ENCODE data around the gene MYOCOS.
"Not testable (repeated sequence)": the region's sequence is repeated elsewhere in the genome, so short reads cannot be mapped to it uniquely, and the experiment has no call there.

Gene MYOCOS

GRCh38 chr1:171627020-171627419 lies 5.0 kb downstream of the MYOCOS start:
- no peak for DNase-seq

- no peak for DNase-seq
Observed at GRCh38 chr1:171628225-171628624, 6.2 kb downstream of the MYOCOS start.

- no peak for DNase-seq
Observed at GRCh38 chr1:171635661-171636060, 13.6 kb downstream of the MYOCOS start.

- DNase-seq, result no peak
Observed at GRCh38 chr1:171636141-171636540, 14.1 kb downstream of the MYOCOS start.

- no peak for DNase-seq
Observed at GRCh38 chr1:171637928-171638576, 16.0 kb downstream of the MYOCOS start.

- no peak for DNase-seq
Observed at GRCh38 chr1:171640225-171640624, 18.2 kb downstream of the MYOCOS start.

GRCh38 chr1:171641076-171641864 lies 19.2 kb downstream of the MYOCOS start:
- no peak for DNase-seq

GRCh38 chr1:171642197-171642596 lies 20.2 kb downstream of the MYOCOS start:
- DNase-seq, result no peak

- no peak for DNase-seq
Observed at GRCh38 chr1:171643156-171643555, 21.1 kb downstream of the MYOCOS start.

GRCh38 chr1:171644805-171645483 lies 22.9 kb downstream of the MYOCOS start:
- DNase-seq, result peak; percentile 75 to 78

GRCh38 chr1:171645553-171646248 lies 23.7 kb downstream of the MYOCOS start:
- no peak for DNase-seq

- DNase-seq, result no peak
Observed at GRCh38 chr1:171646249-171646560, 24.2 kb downstream of the MYOCOS start.

- no peak for DNase-seq
Observed at GRCh38 chr1:171652234-171652822, 30.3 kb downstream of the MYOCOS start, which contains the start of gene MYOC. Gene MYOC (minus strand): TSS chr1:171652688. CDS start chr1:171652611, 77 bp downstream.

- no peak for DNase-seq
Observed at GRCh38 chr1:171653796-171654195, 31.8 kb downstream of the MYOCOS start.

- no peak for DNase-seq
Observed at GRCh38 chr1:171654201-171654941, 32.3 kb downstream of the MYOCOS start.

GRCh38 chr1:171654942-171655745 lies 33.1 kb downstream of the MYOCOS start:
- peak in 1 of 2 experiments; percentile 17 for DNase-seq

- DNase-seq, result no peak
Observed at GRCh38 chr1:171655746-171656116, 33.7 kb downstream of the MYOCOS start.

GRCh38 chr1:171656206-171656605 lies 34.2 kb downstream of the MYOCOS start:
- not testable (repeated sequence) for DNase-seq

- no peak for DNase-seq
Observed at GRCh38 chr1:171661076-171661650, 39.1 kb downstream of the MYOCOS start.

GRCh38 chr1:171663036-171663853 lies 41.2 kb downstream of the MYOCOS start:
- no peak for DNase-seq
